Activated T-cell treated with anti-CD3 and anti-CD28 coated beads, Interleukin-2, amount 50 U/mL, for 4 hours (primary cell): ENCODE data around the gene FAM89A. TPM values are rescaled to one million over a fixed set of nuclear protein-coding genes. Genes with fewer than 3 reads are reported as not detected.
"Not testable (repeated sequence)": the region's sequence is repeated elsewhere in the genome, so short reads cannot be mapped to it uniquely, and the experiment has no call there.

ENCODE experiments used
- ATAC-seq, 2 donors: fragments of 200-7000 bp; cut with Tn5 transposase; one replicate each; pipeline ENCODE4 v1.10.0; 2021
- DNase-seq: peaks from one replicate; pipeline ENCODE4 v3.0.0-alpha.2; 2020
- H3K27me3 Mint-ChIP-seq: one replicate; pipeline ENCODE4 v1.8.0; 2021; ENCODE audit warnings: low read depth, mixed read lengths
- H3K36me3 Mint-ChIP-seq: one replicate; pipeline ENCODE4 v1.8.0; 2022; ENCODE audit warnings: mixed read lengths; ENCODE audit not compliant: insufficient read depth
- H3K4me1 Mint-ChIP-seq: one replicate; pipeline ENCODE4 v1.8.0; 2021; ENCODE audit warnings: low read depth, mixed read lengths
- H3K4me3 Mint-ChIP-seq: one replicate; pipeline ENCODE4 v1.8.0; 2021; ENCODE audit warnings: mild to moderate bottlenecking, moderate library complexity, mixed read lengths
- H3K9me3 Mint-ChIP-seq: one replicate; pipeline ENCODE4 v1.8.0; 2021; ENCODE audit warnings: mixed read lengths
- total RNA-seq, 3 donors: library from RNA; stranded (reverse); gene quantifications; one replicate each; pipeline ENCODE4 v1.2.1, GENCODE V29; 2021

The FAM89A gene
- total RNA-seq, 3 donors from 2014 or later, result 18.1 to 18.9 (median 18.8) TPM

DNA sequence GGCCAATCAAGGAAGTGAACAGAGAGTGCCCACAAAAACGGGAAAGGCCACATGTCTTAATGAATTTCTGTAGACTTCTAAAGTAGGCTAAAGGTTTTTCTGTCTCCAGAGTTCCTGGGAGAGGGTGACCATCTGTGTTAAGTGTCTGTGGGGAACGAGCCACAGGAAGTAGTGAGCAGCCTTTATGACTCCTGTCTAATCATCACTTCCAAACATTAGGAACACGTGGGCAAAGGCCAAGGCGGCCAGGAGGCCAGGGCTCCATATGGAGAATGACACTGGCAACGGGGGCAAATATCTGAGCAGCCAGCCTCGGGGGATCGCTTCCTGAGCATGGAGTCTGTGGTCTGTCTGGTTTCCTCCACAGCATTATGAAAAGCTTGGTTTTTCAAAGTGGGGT is 7.1 kb downstream of the FAM89A start:
- peaks cover 5% of the 10 kb centered on the region for H3K36me3 Mint-ChIP-seq
- H3K4me3 Mint-ChIP-seq, result no peak overlapping the region
- DNase-seq, result no peak
- peaks cover 21% of the 10 kb centered on the region for H3K4me1 Mint-ChIP-seq
- no peaks in the 10 kb centered on the region for H3K27me3 Mint-ChIP-seq
- no peak for ATAC-seq
- no peaks in the 10 kb centered on the region for H3K9me3 Mint-ChIP-seq

DNA sequence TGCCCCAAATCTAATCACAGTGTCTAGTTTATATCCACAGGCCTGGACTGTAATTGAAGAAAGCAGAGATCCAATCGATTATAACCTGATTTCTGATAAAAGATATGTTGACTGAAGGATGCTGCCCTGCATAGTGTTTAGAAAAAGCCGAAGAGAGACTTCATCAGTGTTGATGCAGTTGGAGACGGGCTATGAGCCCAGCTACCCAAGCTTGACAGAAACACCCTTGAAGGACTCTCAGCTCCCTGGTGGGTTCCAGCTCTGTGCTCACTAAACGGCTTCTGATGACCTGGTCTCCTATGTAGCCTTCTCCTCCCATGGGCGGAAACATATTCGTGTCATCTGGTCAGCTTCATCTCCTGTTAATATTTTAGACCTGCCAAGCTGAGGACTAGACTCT is 10.2 kb downstream of the FAM89A start:
- Mint-ChIP-seq H3K36me3 (peaks cover 5% of the 10 kb centered on the region), H3K4me1 (peaks cover 3% of the 10 kb centered on the region), H3K27me3 (no peaks in the 10 kb centered on the region), H3K4me3 (no peak overlapping the region), H3K9me3 (no peaks in the 10 kb centered on the region)
- ATAC-seq (no peak), DNase-seq (no peak)

DNA sequence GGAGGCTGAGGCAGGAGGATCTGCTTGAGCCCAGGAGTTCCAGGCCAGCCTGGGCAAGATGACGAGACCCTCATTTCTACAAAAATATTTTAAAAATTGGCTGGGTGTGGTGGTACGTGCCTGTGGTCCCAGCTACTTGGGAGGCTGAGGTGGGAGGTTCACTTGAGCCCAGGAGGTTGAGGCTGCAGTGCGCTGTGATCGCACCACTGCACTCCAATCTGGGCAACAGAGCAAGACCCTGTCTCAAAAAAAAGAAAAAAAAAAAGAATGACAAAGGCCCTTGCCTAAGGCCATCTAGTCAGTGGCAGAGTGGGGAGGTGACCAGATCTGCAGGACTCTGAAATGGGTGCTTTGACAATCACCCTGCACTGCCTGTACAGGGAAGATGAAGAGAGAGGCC is 10.8 kb downstream of the FAM89A start:
- not testable (repeated sequence) for H3K36me3 Mint-ChIP-seq, DNase-seq, ATAC-seq, H3K4me1 Mint-ChIP-seq, H3K9me3 Mint-ChIP-seq, H3K4me3 Mint-ChIP-seq, H3K27me3 Mint-ChIP-seq

DNA sequence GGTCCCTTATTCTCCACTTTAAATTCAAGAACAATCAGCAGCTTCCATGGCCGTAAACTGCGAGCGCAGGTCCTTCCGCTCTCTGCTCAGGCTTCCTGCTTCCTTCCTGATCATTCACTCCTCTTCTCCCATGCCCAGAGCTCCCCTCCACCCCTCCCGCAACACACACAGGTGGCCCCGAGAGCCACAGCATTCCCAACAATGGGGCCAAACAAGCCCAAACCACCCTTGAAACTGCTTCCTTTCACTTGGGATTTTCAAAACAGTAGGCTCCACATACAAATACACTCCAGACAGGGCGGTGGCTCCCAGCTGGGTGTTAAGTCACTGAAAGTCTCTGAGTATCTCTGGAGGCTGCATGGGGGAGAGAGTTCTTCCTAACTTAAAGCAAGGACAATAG is 11.4 kb downstream of the FAM89A start:
- H3K36me3 Mint-ChIP-seq, result peaks cover 5% of the 10 kb centered on the region
- peaks cover 3% of the 10 kb centered on the region for H3K4me1 Mint-ChIP-seq
- ATAC-seq (no peak), DNase-seq (no peak)
- H3K27me3 Mint-ChIP-seq, result no peaks in the 10 kb centered on the region
- no peaks in the 10 kb centered on the region for H3K9me3 Mint-ChIP-seq
- no peak overlapping the region for H3K4me3 Mint-ChIP-seq

DNA sequence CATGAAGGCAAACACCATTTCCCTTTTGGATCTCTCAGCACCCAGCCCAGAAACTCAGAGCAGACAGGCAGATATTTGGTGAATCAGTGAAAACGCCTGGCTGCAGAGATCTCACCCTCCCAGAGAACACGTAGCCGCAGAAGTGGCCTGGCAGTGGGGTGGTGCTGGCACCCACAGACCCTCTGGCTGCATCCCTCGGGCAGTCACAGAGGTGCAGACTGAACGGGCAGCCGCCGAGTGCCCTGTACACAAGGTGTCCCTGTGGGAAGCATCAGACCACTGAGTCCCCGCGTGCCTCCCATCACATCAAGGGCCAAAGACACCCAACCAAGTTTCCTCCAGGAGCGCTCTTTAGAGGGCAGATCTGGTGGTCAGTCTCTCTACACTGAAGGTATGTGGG is 12.1 kb downstream of the FAM89A start:
- Mint-ChIP-seq H3K9me3 (no peaks in the 10 kb centered on the region), H3K27me3 (no peaks in the 10 kb centered on the region), H3K4me3 (no peak overlapping the region), H3K4me1 (peaks cover 3% of the 10 kb centered on the region), H3K36me3 (peaks cover 5% of the 10 kb centered on the region)
- ATAC-seq, result no peak
- DNase-seq, result no peak

DNA sequence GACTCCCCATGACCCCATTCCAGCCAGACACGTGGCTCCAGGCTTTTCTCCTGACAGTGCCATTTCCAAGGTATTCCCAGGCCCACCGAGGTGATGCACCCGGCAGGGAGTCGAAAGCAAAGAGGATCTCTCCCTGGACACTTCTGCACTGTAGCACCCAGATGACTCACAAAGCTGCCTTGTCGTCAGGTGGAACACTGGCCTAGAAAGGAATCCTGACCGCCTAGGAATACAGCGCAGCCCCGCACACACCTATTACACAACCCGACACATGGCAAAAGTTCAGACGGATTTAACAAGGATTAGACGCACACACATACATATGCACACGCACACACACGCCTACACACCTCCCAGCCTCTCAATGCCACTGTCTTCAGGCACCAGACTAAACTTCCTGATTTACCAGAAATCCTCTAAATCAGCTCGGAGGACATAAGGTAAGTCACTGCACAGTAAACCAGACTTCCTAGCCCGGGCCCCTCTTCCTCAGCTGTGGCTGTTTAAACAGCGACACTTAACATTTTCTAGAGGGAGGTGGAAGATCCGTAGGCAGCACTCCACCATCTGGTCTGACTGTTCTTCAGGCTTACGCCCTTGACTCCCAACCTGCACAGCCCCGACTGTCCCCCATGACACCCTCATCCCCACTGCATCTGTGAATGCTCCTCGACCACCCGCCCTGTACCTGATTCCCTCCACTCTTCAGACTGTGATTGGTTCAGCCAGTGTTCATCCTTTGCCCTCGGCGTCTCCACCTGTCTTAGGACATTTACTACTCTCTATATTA is 12.7 kb downstream of the FAM89A start:
- Mint-ChIP-seq H3K27me3 (no peaks in the 10 kb centered on the region), H3K9me3 (no peaks in the 10 kb centered on the region), H3K4me1 (peaks cover 3% of the 10 kb centered on the region), H3K4me3 (no peak overlapping the region), H3K36me3 (peaks cover 5% of the 10 kb centered on the region)
- DNase-seq, result no peak
- no peak for ATAC-seq

DNA sequence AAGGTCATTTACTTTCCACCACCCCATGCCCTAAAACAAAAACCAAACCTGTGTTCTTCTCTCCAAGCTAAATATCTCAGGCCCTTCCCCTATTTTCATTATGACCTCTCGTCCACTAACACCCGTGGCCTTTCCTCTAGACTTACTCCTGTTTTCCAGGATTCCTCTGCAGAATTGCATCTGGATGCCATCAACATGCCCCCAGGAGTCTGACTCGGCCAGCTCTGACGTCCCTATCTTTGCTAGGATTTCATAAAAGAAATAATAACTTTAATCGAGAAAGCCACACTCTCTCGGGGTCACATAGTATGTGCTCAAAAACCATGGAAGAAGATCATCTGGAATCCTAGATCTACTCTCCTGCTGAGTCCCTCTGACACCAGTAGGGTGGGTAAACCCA is 13.5 kb downstream of the FAM89A start:
- H3K4me3 Mint-ChIP-seq, result no peak overlapping the region
- H3K27me3 Mint-ChIP-seq, result no peaks in the 10 kb centered on the region
- DNase-seq (no peak), ATAC-seq (no peak)
- H3K4me1 Mint-ChIP-seq, result peaks cover 3% of the 10 kb centered on the region
- no peaks in the 10 kb centered on the region for H3K9me3 Mint-ChIP-seq
- H3K36me3 Mint-ChIP-seq, result peaks cover 5% of the 10 kb centered on the region

DNA sequence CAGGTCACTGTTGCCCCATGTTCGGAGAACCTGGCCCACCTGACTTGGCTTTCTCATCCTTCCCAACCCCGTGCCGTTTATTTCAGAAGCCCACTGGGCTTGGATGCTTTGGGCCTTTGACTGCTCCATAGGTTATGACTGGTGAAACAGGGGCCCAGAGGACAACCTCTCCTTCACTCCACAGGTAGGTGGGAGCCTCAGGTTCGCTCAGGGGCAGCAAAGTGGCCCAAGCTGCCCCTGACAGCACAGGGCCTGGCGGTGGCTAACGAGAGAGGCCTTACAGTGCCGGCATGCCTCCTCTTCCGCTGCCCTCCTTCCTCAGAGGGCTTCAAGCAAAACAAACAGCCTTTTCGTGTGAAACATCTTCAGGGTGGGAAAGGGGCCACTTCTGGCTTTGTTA is 16.9 kb downstream of the FAM89A start:
- DNase-seq (no peak), ATAC-seq (no peak)
- H3K36me3 Mint-ChIP-seq, result peaks cover 13% of the 10 kb centered on the region

DNA sequence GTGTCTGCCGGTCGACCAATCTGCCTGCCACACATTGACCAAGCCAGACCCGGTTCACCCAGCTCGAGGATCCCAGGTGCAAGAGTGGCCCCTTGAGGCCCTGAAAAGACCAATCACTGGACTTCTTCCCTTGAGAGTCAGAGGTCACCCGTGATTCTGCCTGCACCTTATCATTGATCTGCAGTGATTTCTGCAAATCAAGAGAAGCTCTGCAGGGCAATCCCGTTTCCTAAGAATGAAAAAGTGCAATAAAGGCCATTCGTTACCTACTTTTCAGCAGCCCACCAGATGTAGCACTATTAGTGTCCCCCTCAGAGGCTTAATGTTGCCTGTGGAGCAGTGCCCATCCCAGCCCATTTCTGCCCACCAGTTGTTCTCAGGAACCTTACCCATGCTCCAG is 17.5 kb downstream of the FAM89A start:
- H3K4me3 Mint-ChIP-seq, DNase-seq, H3K9me3 Mint-ChIP-seq, ATAC-seq, H3K27me3 Mint-ChIP-seq, H3K4me1 Mint-ChIP-seq: not testable (repeated sequence)
- peaks cover 13% of the 10 kb centered on the region for H3K36me3 Mint-ChIP-seq

More for the DNA sequence above, 16.9 kb downstream of the FAM89A start:
- Mint-ChIP-seq H3K4me1 (peaks cover 8% of the 10 kb centered on the region), H3K27me3 (no peaks in the 10 kb centered on the region), H3K4me3 (no peak overlapping the region), H3K9me3 (no peaks in the 10 kb centered on the region)

DNA sequence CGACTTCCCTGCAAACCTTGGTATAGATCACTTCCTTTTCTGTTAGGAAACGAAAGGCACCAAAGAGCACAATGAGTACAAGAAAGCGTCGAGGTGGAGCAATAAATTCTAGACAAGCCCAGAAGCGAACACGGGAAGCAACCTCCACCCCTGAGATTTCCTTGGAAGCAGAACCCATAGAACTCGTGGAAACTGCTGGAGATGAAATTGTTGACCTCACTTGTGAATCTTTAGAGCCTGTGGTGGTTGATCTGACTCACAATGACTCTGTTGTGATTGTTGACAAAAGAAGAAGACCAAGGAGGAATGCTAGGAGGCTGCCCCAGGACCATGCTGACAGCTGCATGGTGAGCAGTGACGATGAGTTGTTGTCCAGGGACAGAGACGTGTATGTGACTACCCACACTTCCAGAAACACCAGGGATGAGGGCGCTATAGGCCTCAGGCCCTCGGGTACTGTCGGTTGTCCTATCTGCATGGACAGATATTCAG is 18.5 kb downstream of the FAM89A start:
- ATAC-seq (no peak), DNase-seq (no peak)
- Mint-ChIP-seq H3K36me3 (peaks cover 12% of the 10 kb centered on the region), H3K4me3 (no peak overlapping the region), H3K27me3 (no peaks in the 10 kb centered on the region), H3K4me1 (peaks cover 8% of the 10 kb centered on the region), H3K9me3 (no peaks in the 10 kb centered on the region)

DNA sequence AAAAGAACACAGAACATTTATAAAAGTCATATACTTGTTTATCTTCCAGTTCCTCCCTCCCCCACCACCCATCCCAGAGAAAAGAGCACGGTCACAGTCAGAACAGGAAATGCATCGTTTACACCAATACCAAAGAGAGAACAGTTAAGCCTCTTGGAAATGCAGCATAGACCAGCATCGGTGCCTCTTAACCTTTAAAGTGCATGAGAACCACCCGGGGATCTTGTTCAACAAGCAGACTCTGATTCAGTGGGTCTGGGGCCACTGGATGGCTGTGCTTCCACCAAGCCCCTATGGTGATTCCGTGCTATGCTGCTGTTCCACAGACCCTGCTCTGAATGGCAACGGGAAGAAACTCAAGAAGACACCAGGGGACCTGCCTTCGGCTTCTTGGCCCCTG is 19.2 kb downstream of the FAM89A start:
- Mint-ChIP-seq H3K9me3 (no peaks in the 10 kb centered on the region), H3K4me3 (no peak overlapping the region), H3K4me1 (peaks cover 8% of the 10 kb centered on the region), H3K27me3 (no peaks in the 10 kb centered on the region), H3K36me3 (peaks cover 9% of the 10 kb centered on the region)
- DNase-seq (no peak), ATAC-seq (no peak)

DNA sequence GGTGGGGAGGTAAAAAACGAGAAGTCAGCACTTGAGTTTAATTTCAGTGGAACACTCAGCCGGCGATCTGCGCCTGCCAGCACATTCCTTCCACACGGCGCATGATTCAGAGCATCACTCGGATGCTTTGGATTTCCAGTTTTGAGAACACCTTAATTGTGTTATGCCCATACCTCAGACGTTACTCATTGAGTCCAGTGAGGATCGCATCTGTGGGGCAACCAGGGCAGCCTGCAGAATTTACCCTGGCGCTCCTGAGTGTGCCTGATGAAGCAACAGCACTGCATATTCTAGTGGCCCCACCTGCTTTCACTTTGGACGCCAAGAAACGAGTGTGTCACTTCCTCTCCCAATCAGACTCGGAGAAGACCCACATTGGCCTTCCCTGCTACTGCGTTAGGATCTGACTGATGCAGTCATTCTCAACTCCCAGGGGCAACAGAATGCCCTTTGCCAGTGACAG is 19.9 kb downstream of the FAM89A start:
- H3K36me3 Mint-ChIP-seq, result peaks cover 7% of the 10 kb centered on the region
- peak overlapping the region; percentile 64 for H3K4me3 Mint-ChIP-seq
- peaks cover 8% of the 10 kb centered on the region for H3K4me1 Mint-ChIP-seq
- DNase-seq (no peak), ATAC-seq (peak in 1 of 2 donors; percentile 67)
- no peaks in the 10 kb centered on the region for H3K9me3 Mint-ChIP-seq
- H3K27me3 Mint-ChIP-seq, result no peaks in the 10 kb centered on the region

DNA sequence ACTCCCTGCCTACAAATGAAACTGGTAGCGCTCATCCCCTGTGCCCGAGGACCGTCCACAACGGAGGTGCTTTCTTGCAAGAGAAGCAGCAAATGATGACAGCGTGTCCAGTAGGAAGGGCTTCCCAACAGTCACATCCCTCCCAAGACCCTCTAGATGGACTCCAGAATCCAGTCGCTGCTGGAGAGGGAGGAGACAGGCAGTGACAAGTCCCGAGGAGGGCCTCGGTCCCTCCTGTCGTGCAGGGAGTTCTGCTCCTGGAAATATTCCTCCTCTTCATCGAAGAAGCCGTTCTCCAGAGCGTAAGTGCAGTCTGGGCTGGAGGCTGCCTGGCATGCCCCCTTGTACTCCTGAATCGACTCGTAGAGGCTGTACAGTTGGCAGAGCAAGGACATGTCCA is 20.3 kb downstream of the FAM89A start:
- Mint-ChIP-seq H3K27me3 (no peaks in the 10 kb centered on the region), H3K4me3 (no peak overlapping the region), H3K4me1 (peaks cover 8% of the 10 kb centered on the region), H3K9me3 (no peaks in the 10 kb centered on the region), H3K36me3 (peaks cover 7% of the 10 kb centered on the region)
- no peak for DNase-seq
- ATAC-seq, result no peak

DNA sequence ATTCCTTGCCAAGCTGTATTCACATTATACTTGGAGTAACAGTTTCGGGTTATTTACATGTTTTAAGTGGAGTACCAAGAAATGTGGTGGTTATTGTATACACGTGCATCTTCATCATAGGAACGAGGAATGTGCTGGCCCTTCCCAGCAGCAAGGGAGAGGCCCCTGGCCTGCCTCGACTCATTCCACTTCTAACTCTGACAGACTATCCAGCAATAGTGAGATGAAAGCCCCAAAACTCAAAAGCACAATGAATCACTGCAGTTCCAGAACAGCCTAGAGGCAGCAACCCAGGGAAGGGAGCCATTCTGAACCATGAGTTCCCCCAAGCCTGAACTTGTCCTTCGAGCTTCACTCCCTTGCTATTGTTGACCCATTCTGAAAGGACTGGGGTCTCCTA is 23.1 kb downstream of the FAM89A start:
- Mint-ChIP-seq H3K4me1 (peaks cover 8% of the 10 kb centered on the region), H3K27me3 (no peaks in the 10 kb centered on the region), H3K4me3 (no peak overlapping the region), H3K9me3 (no peaks in the 10 kb centered on the region), H3K36me3 (peaks cover 7% of the 10 kb centered on the region)
- ATAC-seq (no peak), DNase-seq (no peak)

DNA sequence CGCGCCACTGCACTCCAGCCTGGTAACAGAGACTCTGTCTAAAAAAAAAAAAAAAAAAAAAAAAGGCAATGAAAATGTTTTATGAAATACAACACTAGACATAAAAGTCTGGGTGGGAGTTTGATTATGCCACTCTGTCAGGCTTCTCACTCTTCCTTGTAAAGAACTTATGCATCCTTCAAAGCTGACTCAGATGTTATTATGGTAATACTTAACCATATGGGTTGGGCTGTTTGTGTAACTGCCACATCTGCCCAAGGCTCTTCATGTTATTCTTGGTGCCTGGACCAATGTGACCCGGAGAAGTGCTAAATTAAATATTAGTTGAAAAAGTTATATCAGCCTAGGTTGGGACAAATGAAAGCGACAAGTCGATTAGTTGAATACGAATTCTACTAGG is 23.8 kb downstream of the FAM89A start:
- no peak overlapping the region for H3K4me3 Mint-ChIP-seq
- H3K4me1 Mint-ChIP-seq, result peaks cover 8% of the 10 kb centered on the region
- H3K27me3 Mint-ChIP-seq, result no peaks in the 10 kb centered on the region
- H3K9me3 Mint-ChIP-seq, result no peaks in the 10 kb centered on the region
- no peak for DNase-seq
- no peak for ATAC-seq
- peaks cover 7% of the 10 kb centered on the region for H3K36me3 Mint-ChIP-seq
